H9 (cell line): ENCODE results near the gene TMEM165. TPM values are rescaled to one million over a fixed set of nuclear protein-coding genes. Genes with fewer than 3 reads are reported as not detected.

Experiments used
- DNase-seq: peaks from one replicate; pipeline ENCODE4 v3.0.0-alpha.2; 2017
- H2AFZ ChIP-seq: one replicate; pipeline ENCODE4 v1.6.1; 2013; ENCODE audit warnings: mild to moderate bottlenecking, low read length, control low read depth, moderate library complexity
- H2AK5ac ChIP-seq: 2 replicates; pipeline ENCODE4 v1.6.1; 2013; ENCODE audit warnings: low read length, control low read depth, mixed read lengths; ENCODE audit not compliant: insufficient read length
- H2BK120ac ChIP-seq: one replicate; pipeline ENCODE4 v1.6.1; 2013; ENCODE audit warnings: low read depth, mild to moderate bottlenecking, low read length, control low read depth, inconsistent platforms; ENCODE audit not compliant: poor library complexity, severe bottlenecking
- H2BK12ac ChIP-seq: 2 replicates; pipeline ENCODE4 v1.6.1; 2013; ENCODE audit warnings: low read length, control low read depth, mixed read lengths, low read depth; ENCODE audit not compliant: insufficient read length
- H2BK15ac ChIP-seq: 2 replicates; pipeline ENCODE4 v1.6.1; 2013; ENCODE audit warnings: low read depth, low read length, control low read depth
- H2BK20ac ChIP-seq: one replicate; pipeline ENCODE4 v1.6.1; 2013; ENCODE audit warnings: low read depth, mild to moderate bottlenecking, low read length, control low read depth, inconsistent platforms; ENCODE audit not compliant: poor library complexity, severe bottlenecking
- H2BK5ac ChIP-seq: 2 replicates; pipeline ENCODE4 v1.6.1; 2013; ENCODE audit warnings: low read length, control low read depth, mixed read lengths; ENCODE audit not compliant: insufficient read length
- H3K14ac ChIP-seq: 2 replicates; pipeline ENCODE4 v1.6.1; 2013; ENCODE audit warnings: low read length, control low read depth; ENCODE audit not compliant: insufficient read depth
- H3K18ac ChIP-seq: 2 replicates; pipeline ENCODE4 v1.6.1; 2013; ENCODE audit warnings: low read depth, mild to moderate bottlenecking, mixed read lengths, low read length, control low read depth; ENCODE audit not compliant: insufficient read length
- H3K23ac ChIP-seq: 2 replicates; pipeline ENCODE4 v1.6.1; 2013; ENCODE audit warnings: low read length, control low read depth, mixed read lengths, low read depth; ENCODE audit not compliant: insufficient read length
- H3K23me2 ChIP-seq: 2 replicates; pipeline ENCODE4 v1.6.1; 2013; ENCODE audit warnings: low read depth, mild to moderate bottlenecking, mixed read lengths, low read length, control low read depth; ENCODE audit not compliant: insufficient read length, poor library complexity, severe bottlenecking
- H3K27ac ChIP-seq: 2 replicates; pipeline ENCODE4 v1.5.1; 2013; ENCODE audit warnings: low read length, control low read depth, mixed read lengths, low read depth; ENCODE audit not compliant: insufficient read length
- H3K27me3 ChIP-seq: 2 replicates; pipeline ENCODE4 v1.6.1; 2013; ENCODE audit warnings: low read length, control low read depth, inconsistent platforms; ENCODE audit not compliant: insufficient read depth
- H3K4ac ChIP-seq: 2 replicates; pipeline ENCODE4 v1.6.1; 2013; ENCODE audit warnings: low read depth, mild to moderate bottlenecking, control low read depth, inconsistent platforms, low read length, moderate library complexity
- H3K4me1 ChIP-seq: 2 replicates; pipeline ENCODE4 v1.6.1; 2013; ENCODE audit warnings: low read length, control low read depth, inconsistent platforms; ENCODE audit not compliant: insufficient read depth
- H3K4me2 ChIP-seq: 2 replicates; pipeline ENCODE4 v1.6.1; 2013; ENCODE audit warnings: low read length, control low read depth, mixed read lengths; ENCODE audit not compliant: insufficient read length, insufficient read depth
- H3K56ac ChIP-seq: 2 replicates; pipeline ENCODE4 v1.6.1; 2013; ENCODE audit warnings: low read depth, mild to moderate bottlenecking, mixed read lengths, low read length, control low read depth; ENCODE audit not compliant: insufficient read length
- H3K79me1 ChIP-seq: 2 replicates; pipeline ENCODE4 v1.6.1; 2013; ENCODE audit warnings: low read depth, mild to moderate bottlenecking, moderate library complexity, low read length, control low read depth, inconsistent platforms; ENCODE audit not compliant: insufficient read depth, poor library complexity, severe bottlenecking
- H3K79me2 ChIP-seq: 2 replicates; pipeline ENCODE4 v1.6.1; 2013; ENCODE audit warnings: low read length, control low read depth, inconsistent platforms; ENCODE audit not compliant: insufficient read depth
- H3K9ac ChIP-seq: 2 replicates; pipeline ENCODE4 v1.6.1; 2013; ENCODE audit warnings: low read length, control low read depth, mixed read lengths; ENCODE audit not compliant: insufficient read length; ENCODE audit errors: extremely low read depth
- H3K9me3 ChIP-seq: one replicate; pipeline ENCODE4 v1.6.1; 2013; ENCODE audit warnings: low read depth, low read length, inconsistent platforms; ENCODE audit not compliant: control insufficient read depth
- H3T11ph ChIP-seq: one replicate; pipeline ENCODE4 v1.6.1; 2013; ENCODE audit warnings: mild to moderate bottlenecking, low read length, control low read depth, inconsistent platforms
- H4K20me1 ChIP-seq: one replicate; pipeline ENCODE4 v1.6.1; 2013; ENCODE audit not compliant: control insufficient read depth, insufficient read length, insufficient read depth
- H4K5ac ChIP-seq: 2 replicates; pipeline ENCODE4 v1.6.1; 2013; ENCODE audit warnings: low read depth, mild to moderate bottlenecking, mixed read lengths, low read length, control low read depth; ENCODE audit not compliant: insufficient read length
- H4K8ac ChIP-seq: replicated peaks from 2 replicates; pipeline ENCODE4 v1.6.1; 2013; ENCODE audit warnings: low read length, control low read depth, mixed read lengths, low read depth; ENCODE audit not compliant: insufficient read length
- H4K91ac ChIP-seq: 2 replicates; pipeline ENCODE4 v1.6.1; 2013; ENCODE audit warnings: low read depth, mild to moderate bottlenecking, moderate library complexity, mixed read lengths, low read length, control low read depth; ENCODE audit not compliant: insufficient read length
- H3K27ac Mint-ChIP-seq, 3 experiments: 2 replicates in 2 of 3; 3 replicates in 1 of 3; pipeline ENCODE4 v1.8.0; 2020 to 2021; ENCODE audit warnings: mixed read lengths in 3 of 3, mild to moderate bottlenecking in 1 of 3, moderate library complexity in 1 of 3
- H3K27me3 Mint-ChIP-seq: 2 replicates; pipeline ENCODE4 v1.8.0; 2021; ENCODE audit warnings: low read depth, mild to moderate bottlenecking, moderate library complexity, mixed read lengths
- H3K36me3 Mint-ChIP-seq, 3 experiments: 2 replicates in 2 of 3; 3 replicates in 1 of 3; pipeline ENCODE4 v1.8.0; 2020 to 2021; ENCODE audit warnings: low read depth in 3 of 3, mixed read lengths in 3 of 3; ENCODE audit not compliant: insufficient read depth in 1 of 3
- H3K4me1 Mint-ChIP-seq, 2 experiments: 2 replicates each; pipeline ENCODE4 v1.8.0; 2020; ENCODE audit warnings: mixed read lengths in 2 of 2
- H3K4me3 Mint-ChIP-seq, 2 experiments: 2 replicates in 1 of 2; 3 replicates in 1 of 2; pipeline ENCODE4 v1.8.0; 2020 to 2021; ENCODE audit warnings: mild to moderate bottlenecking in 2 of 2, mixed read lengths in 2 of 2, moderate library complexity in 1 of 2
- H3K9me3 Mint-ChIP-seq, 2 experiments: 2 replicates in 1 of 2; 3 replicates in 1 of 2; pipeline ENCODE4 v1.8.0; 2020; ENCODE audit warnings: mild to moderate bottlenecking in 2 of 2, mixed read lengths in 2 of 2, moderate library complexity in 1 of 2
- CTCF ChIP-seq: fragments of 200-600 bp; sonication (generic); conservative IDR thresholded peaks from 3 replicates; pipeline ENCODE4 v1.8.0; 2021; ENCODE audit warnings: antibody characterized with exemption, mild to moderate bottlenecking
- WGBS: extraction: QIAGEN DNeasy Blood & Tissue Kit; methylation state at CpG from one replicate; pipeline ENCODE4 v1.1.7; 2013; ENCODE audit warnings: missing lambda C conversion rate, low lambda C conversion rate, mixed read lengths; ENCODE audit not compliant: insufficient read length; ENCODE audit errors: extremely low coverage; 5-methylcytosine and 5-hydroxymethylcytosine counted together
- total RNA-seq: library from RNA; stranded (reverse); gene quantifications from 2 replicates; pipeline ENCODE4 v1.2.1, GENCODE V29; 2021

TMEM165 gene
- total RNA-seq, 1 experiment from 2014 or later, result 87.2 TPM

- H3K27me3 Mint-ChIP-seq, result no peaks in the 10 kb centered on the region
- no peaks in the 10 kb centered on the region for H4K20me1 ChIP-seq
- H3K27me3 ChIP-seq, result no peaks in the 10 kb centered on the region
- H2BK120ac ChIP-seq, result no peak overlapping the region
- H3K9ac ChIP-seq, result no peak overlapping the region
- no peak overlapping the region for H3K18ac ChIP-seq
- no peak overlapping the region for H3K27ac Mint-ChIP-seq
- no peaks in the 10 kb centered on the region; a peak in 1 of 5 replicates for H3K9me3 Mint-ChIP-seq
- no peak overlapping the region for H4K8ac ChIP-seq
- no peak overlapping the region for H2BK12ac ChIP-seq
- DNase-seq, result no peak
- no peaks in the 10 kb centered on the region; a peak in 1 of 7 replicates for H3K36me3 Mint-ChIP-seq
- no peak overlapping the region for H3K4ac ChIP-seq
- no peak overlapping the region for H4K91ac ChIP-seq
- no peak overlapping the region for H2BK20ac ChIP-seq
- no peak overlapping the region for H4K5ac ChIP-seq
- no peaks in the 10 kb centered on the region for H3K4me1 ChIP-seq
- no peak for TF ChIP-seq CTCF
- no peak overlapping the region for H3K4me3 Mint-ChIP-seq
- H3K23ac ChIP-seq, result no peak overlapping the region
- H3K23me2 ChIP-seq, result no peaks in the 10 kb centered on the region
- no peak overlapping the region for H2BK15ac ChIP-seq
- 0 out of 4 replicates have a peak, but pooled peaks cover 0 to 2% of the 10 kb centered on the region in 2 experiments for H3K4me1 Mint-ChIP-seq
- no peak overlapping the region for H3K4me2 ChIP-seq
- H3K9me3 ChIP-seq, result no peaks in the 10 kb centered on the region
- WGBS, result no CpG with 5 or more reads among the region's 2 CpGs
- H3K14ac ChIP-seq, result no peak overlapping the region
- H3K56ac ChIP-seq, result no peak overlapping the region
- H2AK5ac ChIP-seq, result no peak overlapping the region
- no peaks in the 10 kb centered on the region for H3K79me1 ChIP-seq
- H3T11ph ChIP-seq, result no peak overlapping the region
- no peak overlapping the region for H2BK5ac ChIP-seq
- H3K27ac ChIP-seq, result no peak overlapping the region
- no peak overlapping the region for H2AFZ ChIP-seq
- no peaks in the 10 kb centered on the region for H3K79me2 ChIP-seq
These were observed 19.1 kb upstream of the TMEM165 start for GRCh38 chr4:55376698-55377097.
